TTC549 (cell line): ENCODE data around the gene NCOA1.

Source experiments
- FAIRE-seq: peaks from 2 replicates; lab custom pipeline; 2012; peaks lifted over from hg19 to GRCh38; lab: Jason Lieb, UNC

NCOA1 gene

DNA sequence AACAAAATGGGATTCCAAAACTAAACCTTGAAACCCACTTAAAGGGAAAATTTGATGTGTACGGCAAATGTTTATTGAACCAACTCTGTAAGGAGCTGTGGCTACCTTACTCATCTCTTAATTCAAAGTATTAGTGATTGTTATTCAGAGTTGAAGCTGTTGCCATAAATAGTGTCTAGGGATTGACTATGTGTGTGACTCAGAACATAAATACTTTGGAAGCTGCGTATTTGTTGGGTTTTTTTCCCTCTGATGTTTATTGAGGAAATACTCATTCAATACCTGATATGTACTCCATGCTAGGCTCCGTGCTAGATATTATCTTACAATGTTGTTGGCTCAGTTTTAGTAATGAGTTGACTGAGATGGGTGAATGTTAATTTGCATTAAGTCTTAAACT, 211.7 kb downstream of the NCOA1 start:
- no peak for FAIRE-seq

DNA sequence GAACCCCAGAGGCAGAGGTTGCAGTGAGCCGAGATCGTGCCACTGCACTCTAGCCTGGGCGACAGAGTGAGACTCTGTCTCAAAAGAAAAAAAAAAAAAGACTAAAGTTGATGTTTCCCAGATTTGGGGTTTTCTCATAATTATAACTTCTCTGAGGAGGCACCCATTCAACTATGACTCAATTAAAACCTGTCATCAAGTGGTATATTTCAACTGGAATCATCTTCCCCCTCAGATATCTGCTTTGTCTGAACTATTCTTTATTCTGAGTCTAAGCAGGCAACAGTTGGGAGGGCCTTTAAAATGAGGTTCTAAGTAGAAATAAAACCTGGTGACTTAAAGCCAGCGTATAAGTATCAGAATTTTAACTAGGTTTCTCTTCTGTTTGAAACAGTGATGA, 213.6 kb downstream of the NCOA1 start:
- no peak for FAIRE-seq

DNA sequence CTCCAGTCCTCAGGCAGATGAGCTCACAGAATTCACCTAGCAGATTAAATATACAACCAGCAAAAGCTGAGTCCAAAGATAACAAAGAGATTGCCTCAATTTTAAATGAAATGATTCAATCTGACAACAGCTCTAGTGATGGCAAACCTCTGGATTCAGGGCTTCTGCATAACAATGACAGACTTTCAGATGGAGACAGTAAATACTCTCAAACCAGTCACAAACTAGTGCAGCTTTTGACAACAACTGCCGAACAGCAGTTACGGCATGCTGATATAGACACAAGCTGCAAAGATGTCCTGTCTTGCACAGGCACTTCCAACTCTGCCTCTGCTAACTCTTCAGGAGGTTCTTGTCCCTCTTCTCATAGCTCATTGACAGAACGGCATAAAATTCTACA, 216.1 kb downstream of the NCOA1 start:
- FAIRE-seq, result no peak

DNA sequence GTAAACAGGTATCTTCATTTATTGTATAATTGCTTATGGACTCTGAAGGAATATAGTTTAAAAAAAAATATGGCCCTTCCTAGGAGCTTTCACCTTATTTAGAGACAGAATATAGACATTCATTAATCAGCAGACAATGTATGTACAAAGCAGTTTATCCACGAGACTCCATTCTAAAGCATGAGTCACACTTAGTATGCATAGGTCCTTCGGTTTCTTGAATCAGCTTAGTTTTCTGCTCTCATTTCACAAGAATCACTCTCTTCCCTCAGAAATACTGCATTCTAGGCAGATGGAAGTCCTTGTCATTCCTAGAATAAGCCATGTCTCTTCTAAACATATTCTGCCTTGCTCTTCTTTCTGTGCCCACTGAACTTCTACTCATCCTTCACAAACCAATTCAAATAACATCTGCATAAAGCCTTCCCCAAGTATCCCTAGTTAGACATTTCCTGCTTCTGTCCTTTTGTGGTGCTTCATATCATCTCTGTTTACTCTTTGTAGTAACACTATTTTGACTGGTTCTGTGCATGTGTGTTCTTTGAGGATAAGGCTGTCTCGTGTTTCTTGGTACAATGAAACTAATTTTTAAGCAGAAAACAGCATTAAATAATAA, 217.6 kb downstream of the NCOA1 start:
- FAIRE-seq, result no peak

DNA sequence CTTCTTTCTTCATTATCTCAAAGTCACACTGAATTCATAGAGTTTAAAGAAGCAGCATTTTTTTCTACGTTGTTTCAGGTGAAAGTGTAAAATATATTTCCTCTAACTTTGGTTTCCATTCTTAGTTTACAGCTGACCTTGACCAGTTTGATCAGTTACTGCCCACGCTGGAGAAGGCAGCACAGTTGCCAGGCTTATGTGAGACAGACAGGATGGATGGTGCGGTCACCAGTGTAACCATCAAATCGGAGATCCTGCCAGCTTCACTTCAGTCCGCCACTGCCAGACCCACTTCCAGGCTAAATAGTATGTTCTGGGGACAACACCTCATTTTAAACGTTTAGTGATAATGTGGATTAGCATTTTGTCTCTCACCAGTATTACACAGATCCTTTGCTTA, 219.8 kb downstream of the NCOA1 start:
- FAIRE-seq, result no peak

DNA sequence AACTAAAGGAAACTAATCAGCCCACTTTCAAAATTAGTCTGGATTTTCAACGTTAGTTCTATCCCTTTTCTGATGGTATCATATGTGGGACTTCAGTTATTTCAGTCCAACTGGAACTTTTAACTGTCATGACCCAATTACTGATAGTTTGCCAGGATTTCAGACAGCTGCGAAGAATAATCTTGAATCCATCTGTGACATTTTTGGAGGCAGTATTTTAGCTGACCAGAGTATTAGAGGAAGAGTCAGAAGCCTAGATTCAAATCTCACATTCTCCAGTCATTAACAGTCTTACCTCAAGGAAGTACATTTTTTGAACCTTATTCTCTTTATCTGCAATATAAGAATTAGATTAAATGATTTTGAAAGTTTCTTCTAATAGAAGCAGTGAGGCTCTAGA, 220.8 kb downstream of the NCOA1 start:
- FAIRE-seq, result no peak

DNA sequence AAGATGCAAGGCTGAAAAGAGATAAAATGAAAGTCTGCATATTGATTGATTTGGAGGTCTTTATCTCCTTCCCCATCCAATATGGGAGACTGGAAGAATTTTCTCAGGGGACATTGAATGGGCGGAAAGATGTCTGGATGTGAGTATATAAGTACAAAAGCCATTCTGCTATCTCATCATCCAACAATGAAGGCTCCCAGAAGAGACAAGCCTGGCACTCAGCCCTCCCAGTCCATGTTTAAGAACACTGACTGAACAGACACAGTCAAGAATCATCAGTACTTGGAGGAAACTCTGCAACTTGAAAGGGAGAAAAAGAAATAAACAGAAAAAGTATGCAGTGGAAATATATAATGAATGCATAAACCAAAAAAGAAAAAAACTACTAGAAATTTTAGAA, 221.2 kb downstream of the NCOA1 start:
- FAIRE-seq, result no peak

DNA sequence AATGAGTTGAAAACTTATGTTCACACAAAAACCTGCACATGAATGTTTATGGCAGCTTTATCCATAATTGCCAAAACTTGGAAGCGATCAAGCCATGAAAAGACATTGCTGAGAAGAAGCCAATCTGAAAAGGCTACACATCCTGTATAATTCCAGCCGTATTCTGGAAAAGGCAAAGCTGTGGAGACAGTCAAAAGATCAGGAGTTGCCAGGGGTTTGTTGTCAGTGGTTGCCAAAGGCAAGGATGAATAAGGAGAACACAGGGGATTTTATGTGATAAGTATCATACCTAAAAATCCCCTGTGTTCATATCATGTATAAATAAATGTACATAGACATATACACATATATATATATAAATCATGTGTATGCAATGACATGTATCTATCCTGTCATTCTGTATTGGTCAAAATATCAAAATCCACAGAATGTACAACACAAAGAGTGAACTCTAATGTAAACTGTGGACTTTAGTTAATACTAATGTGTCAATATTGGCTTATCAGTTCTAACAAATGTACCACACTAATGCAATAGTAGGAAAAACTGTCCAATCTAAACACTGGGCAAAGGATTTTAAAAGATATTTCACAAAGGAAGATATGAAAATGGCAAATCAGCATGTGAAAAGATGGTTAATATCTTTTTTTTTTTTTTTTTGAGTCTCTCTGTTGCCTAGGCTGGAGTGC, 226.4 kb downstream of the NCOA1 start:
- no peak for FAIRE-seq

DNA sequence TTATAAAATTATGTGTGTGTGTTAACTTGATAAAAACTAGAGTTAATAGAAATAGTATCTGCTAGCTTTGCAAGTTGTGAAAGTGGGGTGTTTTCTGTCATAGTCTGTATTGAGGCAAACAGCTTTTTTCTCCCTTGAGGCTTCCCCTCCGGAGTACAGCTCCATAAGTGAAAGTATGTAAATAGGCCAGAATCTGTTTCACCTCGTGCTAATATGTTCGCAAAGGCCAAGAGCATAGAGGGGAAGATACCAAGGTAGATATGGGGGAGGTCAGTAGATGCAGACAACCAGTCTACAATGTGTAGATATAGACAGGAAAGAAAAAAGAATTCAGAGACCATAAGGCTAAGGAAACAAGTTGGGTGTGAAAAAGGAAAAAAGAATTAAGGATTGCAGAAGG, 229.3 kb downstream of the NCOA1 start:
- no peak for FAIRE-seq

DNA sequence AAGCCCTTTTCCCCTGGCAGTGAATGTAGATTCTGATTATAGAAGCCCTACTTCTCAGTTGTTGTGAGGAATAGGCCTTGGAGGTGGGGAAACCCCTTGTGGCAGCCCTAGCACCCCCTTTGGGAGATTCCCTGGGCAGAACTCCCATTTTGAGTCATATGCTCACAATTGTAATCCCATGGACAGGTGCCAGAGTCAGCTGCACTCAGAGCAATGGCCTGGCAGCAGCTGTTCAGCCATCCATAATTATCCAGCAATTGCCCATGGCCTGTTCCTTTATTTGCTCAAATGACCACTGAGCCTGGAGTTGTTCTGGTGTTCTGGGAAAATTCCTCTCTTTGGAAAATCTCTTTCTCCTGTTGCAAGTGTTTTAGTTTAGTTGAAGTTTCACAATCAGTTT, 230.4 kb downstream of the NCOA1 start:
- FAIRE-seq, result no peak

DNA sequence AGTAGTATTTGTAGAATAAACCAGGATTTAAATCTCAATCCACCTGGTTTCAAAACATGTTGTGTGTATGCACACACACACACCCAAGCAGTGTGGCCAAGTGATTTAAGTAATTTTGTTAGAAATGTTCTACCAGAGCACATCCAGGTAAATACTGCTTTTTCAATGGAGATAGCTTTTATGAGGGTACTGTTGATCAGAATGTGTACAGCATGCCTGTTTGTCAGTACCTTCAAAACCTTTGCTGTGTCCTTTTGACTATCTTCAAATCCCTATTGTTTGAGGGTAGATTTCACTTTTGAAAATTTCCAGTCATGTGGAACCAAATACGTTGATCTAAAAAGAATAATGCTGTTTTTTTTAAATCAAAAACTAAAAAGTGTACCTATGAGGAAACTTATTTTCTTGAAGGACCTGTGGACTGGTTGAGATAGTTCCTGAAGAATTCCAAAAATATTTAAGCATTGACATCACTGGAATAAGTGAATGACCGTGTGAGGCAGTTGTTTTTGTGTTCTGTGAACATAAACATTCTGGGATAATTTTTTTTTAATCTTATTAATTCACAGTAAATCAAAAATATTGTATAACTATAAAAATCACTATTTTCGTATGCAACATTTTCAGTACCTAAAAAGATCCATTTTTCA, 231.2 kb downstream of the NCOA1 start:
- FAIRE-seq, result peak; percentile 17

DNA sequence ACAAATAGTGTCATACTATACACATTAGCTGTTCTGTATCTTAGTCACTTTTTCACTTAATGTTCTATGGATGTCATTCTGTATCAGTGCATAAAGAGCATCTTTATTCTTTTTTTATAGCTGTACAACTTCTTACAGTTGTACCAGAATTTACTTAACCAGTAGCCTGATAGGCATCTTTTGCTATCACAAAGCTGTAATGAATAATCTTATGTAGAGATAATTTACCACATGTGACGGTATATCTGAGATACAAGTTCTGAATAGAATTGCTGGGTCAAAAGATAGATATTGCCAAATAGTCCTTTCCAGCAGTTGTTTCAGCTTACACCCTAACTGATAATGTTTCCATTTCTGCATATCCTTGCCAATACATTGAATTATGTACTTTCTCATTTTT, 232.1 kb downstream of the NCOA1 start:
- no peak for FAIRE-seq

DNA sequence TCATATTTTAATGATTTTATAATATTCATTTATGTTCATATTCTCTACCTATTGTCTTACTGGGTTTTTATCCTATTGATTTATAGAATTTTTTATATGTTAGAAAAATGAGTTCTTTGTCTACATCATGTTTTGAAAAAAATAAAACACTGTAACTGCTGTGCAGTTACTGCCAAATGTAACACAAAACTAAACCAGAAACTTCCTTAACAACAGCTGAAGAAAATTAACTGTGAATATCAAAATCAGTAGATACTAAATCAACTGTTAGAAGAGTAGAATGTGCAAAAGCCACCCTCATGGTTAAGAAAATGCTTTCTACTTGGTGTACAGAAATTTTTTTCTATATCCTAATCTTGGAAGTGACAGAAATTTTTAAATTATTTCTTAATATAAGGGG, 232.6 kb downstream of the NCOA1 start:
- peak; percentile 74 for FAIRE-seq

DNA sequence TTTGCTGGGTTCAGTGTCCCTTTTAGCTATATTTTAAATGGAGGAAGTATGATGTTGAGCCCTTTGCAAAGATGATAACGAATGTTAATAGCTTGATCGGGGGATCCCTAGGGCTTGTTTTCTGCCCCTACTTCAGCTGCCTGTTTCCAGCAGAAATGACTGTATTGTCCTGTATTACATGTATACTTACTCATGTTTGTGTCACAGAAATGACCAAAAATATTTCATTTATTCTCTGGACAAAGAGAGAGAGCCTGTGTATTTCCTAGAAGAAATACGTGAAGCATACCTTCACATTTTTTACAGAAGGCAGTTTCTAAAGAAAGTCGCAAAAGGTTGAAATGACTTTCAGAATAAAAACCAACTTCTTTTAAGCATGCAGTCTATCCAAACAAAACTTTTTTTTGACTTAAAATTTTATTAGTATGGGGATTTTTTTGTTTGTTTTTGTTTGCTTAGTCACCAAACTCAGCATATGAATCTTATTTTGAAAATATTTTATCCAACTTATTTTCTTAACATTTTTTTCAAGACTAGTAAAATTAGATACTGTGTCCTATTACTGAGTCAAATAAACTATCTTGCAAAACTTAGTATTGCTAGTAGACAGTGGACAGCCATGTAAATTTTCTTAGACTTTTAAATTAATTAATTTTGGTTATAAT, 233.2 kb downstream of the NCOA1 start:
- FAIRE-seq, result peak; percentile 71

DNA sequence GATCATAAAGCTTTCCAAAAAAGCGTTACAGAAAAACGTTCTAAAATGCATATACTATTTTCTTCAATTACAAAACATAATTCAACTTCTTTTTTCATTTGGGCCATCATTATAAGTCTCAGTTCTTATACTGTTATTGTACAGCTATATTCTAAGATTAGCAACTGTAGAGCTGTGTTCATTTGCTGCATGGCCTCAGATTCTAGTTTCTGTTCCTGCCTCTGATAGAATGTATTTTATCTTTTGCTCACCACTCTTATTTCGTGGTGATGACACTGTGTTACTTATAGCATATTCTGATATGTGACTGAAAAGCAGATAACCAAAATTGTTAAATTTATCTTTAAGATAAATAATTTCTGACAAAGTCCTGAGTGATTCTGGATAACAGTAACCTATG, 234.9 kb downstream of the NCOA1 start:
- FAIRE-seq, result peak; percentile 33

DNA sequence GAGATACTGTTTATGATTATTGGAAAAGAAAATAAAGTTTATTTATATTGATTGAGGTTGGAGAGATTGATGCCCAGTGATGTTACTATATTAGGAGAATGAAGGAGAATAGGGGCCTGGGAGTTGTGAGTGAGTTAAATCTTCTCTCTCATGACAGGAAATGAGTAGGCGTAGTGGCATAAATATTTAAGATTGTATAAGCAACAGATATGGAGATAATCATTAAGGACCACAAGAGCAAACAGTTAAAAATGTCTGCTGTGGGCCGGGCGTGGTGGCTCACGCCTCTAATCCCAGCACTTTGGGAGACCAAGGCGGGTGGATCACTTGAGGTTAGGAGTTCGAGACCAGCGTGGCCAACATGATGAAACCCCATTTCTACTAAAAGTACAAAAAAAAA, 239.4 kb downstream of the NCOA1 start:
- FAIRE-seq, result no peak

DNA sequence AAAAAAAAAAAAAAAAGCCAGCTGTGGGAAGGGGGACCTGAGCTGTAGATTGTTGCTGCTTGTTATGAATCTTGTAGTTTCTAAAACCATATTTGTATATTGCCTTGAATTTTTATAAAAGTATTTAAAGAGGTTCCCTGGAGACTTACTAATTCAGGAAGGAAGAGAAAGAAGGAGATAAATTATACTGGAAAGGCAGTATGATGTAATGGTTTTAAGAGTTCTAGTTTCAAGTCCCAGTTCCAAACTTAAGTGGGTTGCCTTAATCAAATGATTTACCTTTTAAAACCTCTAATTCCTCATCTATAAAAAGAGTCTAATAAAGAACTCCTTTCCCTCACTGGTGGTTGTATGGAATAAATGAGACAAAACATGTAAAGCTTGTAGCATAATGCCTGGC, 240.0 kb downstream of the NCOA1 start:
- FAIRE-seq, result no peak

DNA sequence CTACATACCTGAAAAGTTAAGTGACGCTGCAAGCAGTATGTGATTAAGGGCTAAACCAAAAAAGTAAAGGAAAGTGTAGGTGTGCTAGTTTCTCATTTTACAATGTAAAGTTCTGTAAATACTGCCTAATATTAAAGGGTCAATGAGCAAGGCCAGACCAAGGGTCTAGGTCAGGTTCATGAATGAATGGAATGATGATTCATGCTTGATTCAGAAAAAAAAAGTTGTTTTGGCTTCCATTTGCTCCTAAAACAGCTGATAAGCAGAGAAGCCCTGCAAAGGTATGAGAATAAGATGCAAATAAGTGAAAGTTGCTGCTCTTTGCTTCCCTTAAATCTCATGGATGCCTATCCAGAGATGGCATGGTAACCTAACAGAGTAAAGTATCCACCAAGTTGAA, 240.9 kb downstream of the NCOA1 start:
- no peak for FAIRE-seq

DNA sequence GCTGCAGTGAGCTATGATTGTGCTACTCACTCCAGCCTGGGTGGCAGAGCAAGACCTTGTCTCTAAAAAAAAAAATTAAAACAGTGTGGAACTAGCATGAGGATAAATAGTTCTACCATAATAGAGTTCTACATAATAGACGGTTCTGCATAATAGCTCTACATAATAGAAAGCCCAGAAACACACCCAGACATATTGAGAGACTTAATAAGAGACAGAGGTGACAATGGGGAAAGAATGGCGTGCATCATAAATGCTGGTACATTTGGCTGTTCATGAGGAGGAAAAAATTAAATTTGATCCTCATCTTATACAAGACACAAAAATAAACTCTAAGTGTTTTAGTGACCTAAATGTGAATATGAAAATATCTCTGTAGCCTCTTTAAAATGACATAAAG, 243.7 kb downstream of the NCOA1 start:
- FAIRE-seq, result no peak

DNA sequence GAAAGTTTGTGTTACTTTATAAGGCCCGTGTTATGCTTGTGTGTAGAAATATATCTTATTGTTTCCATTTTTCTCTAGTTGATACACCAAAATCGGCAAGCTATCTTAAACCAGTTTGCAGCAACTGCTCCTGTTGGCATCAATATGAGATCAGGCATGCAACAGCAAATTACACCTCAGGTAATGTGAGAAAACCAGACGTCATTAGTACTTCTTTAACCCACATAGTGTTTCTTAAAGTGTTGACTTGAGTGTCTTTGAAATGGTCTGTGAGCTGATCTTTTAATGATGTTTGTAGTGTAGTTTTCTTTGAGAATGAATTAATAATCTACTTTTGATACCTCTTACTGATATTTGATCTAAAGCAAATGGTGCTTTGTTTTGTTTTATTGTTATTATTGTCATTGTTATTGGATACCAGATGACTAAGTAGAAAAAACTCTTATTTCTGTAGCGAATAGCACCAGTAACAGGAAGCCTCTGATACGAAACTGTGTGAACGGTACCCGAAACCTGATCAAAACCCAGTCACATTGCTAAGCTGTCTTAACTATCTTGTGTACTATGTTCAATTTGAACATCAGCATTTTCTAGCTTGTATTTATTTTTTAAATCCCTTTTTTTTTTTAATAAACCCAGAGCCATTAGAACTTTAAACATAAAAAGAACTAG, 248.4 kb downstream of the NCOA1 start:
- FAIRE-seq, result no peak

DNA sequence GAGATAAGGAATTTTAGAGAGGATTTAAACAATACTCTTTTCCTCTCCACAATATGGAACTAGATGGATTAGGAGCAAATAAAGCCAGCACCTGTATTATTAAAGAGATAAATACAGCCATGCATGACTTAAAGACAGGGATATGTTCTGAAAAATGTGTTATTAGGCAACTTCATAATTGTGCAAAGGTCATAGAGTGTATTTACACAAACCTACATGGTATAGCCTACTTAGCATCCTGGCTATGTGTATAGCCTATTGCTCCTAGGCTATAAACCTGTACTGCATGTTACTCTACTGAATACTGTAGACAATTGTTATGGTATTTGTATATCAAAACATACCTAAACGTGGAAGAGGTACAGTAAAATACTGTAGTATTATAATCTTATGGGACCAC, 249.1 kb downstream of the NCOA1 start:
- FAIRE-seq, result no peak

DNA sequence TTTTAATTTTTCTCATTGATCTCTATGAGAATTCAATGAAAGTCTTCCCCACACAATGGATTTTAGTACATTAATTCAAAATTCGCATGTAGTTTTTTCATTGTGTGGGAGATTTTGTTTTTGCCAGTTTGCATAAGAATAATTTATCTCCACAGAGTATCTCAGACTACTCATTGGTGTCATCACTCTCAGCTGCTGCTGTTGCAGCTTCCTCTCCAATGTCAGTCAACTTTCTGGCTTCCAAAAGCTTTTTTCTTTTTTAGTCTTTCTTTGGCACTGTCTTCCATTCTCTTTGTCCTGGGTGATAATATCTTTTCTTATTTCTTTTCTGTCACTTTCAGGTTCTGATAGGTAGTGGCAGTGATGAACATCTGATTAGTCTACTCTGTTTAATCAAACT, 251.7 kb downstream of the NCOA1 start:
- FAIRE-seq, result no peak

DNA sequence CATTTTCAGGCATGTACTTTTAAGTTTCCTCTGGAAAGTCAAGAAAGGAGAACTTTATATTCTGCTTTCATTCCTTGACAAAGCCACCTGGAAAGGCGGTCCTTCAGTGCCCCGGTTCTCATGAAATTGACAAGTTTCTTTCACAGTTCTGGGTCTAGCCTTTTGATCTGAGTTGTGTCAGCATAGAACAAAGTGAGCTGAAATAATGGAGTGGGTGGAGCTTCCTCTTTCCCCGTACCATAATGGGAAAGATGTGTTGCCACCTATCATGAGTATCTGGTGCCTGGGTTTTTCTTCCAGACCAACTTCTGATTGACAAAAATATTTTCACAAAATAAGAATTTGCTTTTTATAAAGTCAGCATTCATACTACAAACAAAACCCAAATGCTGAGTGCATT, 252.9 kb downstream of the NCOA1 start:
- no peak for FAIRE-seq
